ENCODE results near the gene SLC17A5. TPM values are rescaled to one million over a fixed set of nuclear protein-coding genes. Genes with fewer than 3 reads are reported as not detected.

The SLC17A5 gene
- total and polyA plus RNA-seq, 9 of the 15 experiments (the other 6 are each of a cell fraction or from before 2014, with no cell fraction given) = 1.3 to 7.2 (median 3.4) TPM

GRCh38 chr6:73703466-73703865 lies 49.7 kb upstream of the SLC17A5 start (continued):
- TF ChIP-seq SMAD1 (IDR thresholded peaks at IDR 0.05; ENCODE audit: low read depth, low read length, partially characterized antibody) (no peak), TBP (optimal IDR thresholded peaks at IDR 0.05; ENCODE audit: low read depth, low read length) (no peak)

GRCh38 chr6:73702444-73702843 lies 48.7 kb upstream of the SLC17A5 start:
- POLR2A ChIA-PET = no interaction called here
- CTCF ChIA-PET (ENCODE audit: low intra/inter-chr PET ratio) = no interaction called here

More at GRCh38 chr6:73702444-73702843, 48.7 kb upstream of the SLC17A5 start:
- TF ChIP-seq THRAP3 (IDR thresholded peaks at IDR 0.05; ENCODE audit: borderline replicate concordance) (no peak), MAFK (IDR thresholded peaks at IDR 0.05; ENCODE audit: low read length) (no peak)
- TF ChIP-seq, protein P1, sequence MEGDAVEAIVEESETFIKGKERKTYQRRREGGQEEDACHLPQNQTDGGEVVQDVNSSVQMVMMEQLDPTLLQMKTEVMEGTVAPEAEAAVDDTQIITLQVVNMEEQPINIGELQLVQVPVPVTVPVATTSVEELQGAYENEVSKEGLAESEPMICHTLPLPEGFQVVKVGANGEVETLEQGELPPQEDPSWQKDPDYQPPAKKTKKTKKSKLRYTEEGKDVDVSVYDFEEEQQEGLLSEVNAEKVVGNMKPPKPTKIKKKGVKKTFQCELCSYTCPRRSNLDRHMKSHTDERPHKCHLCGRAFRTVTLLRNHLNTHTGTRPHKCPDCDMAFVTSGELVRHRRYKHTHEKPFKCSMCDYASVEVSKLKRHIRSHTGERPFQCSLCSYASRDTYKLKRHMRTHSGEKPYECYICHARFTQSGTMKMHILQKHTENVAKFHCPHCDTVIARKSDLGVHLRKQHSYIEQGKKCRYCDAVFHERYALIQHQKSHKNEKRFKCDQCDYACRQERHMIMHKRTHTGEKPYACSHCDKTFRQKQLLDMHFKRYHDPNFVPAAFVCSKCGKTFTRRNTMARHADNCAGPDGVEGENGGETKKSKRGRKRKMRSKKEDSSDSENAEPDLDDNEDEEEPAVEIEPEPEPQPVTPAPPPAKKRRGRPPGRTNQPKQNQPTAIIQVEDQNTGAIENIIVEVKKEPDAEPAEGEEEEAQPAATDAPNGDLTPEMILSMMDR (IDR thresholded peaks at IDR 0.05 in 2 of 3, conservative IDR thresholded peaks at IDR 0.05 in 1 of 3; ENCODE audit: insufficient read depth in 2 of 3, low read depth in 1 of 3, low read length in 3 of 3) = no peak
- Histone ChIP-seq H3K4me3 (no peak overlapping the region), H3K9me3 (replicated peaks; ENCODE audit: control insufficient read depth, insufficient read depth, low read depth, low read length) (no peaks in the 10 kb centered on the region), H3K9ac (ENCODE audit: insufficient read depth in 1 of 2, low read depth in 2 of 2, low read length in 2 of 2) (no peak overlapping the region), H4K20me1 (replicated peaks; ENCODE audit: control insufficient read depth, insufficient read depth, low read length) (no peaks in the 10 kb centered on the region), H3K27me3 (ENCODE audit: control insufficient read depth in 2 of 2, insufficient read depth in 2 of 2, low read length in 2 of 2) (peaks cover 2 to 5% of the 10 kb centered on the region in 2 experiments; a peak in 3 of 5 replicates), H3K79me2 (ENCODE audit: control insufficient read depth, insufficient read depth, low read length) (no peaks in the 10 kb centered on the region), H3K9me1 (ENCODE audit: control insufficient read depth, insufficient read depth, low read length) (no peaks in the 10 kb centered on the region), H3K36me3 (ENCODE audit: control insufficient read depth, insufficient read depth, low read length) (no peaks in the 10 kb centered on the region), H3K27ac (ENCODE audit: extremely low read depth, low read depth, low read length) (no peak overlapping the region), H2AFZ (ENCODE audit: low read depth, low read length) (no peak overlapping the region), H3K4me1 (replicated peaks in 1 of 2; ENCODE audit: control insufficient read depth in 2 of 2, insufficient read depth in 2 of 2, low read length in 2 of 2) (no peaks in the 10 kb centered on the region), H3K4me2 (ENCODE audit: insufficient read depth, low read length) (no peak overlapping the region)
- 0% methylated on average over 2 of the region's 2 CpGs for WGBS (ENCODE audit: insufficient coverage, low coverage, missing lambda C conversion rate)
- BruUV-seq (replicated peaks) = no TSS peak
- no peak for FAIRE-seq
- in situ Hi-C loops (cut with MboI) (no loop called here), intact Hi-C loops (cut with micrococcal nuclease) (no loop called here)
- ATAC-seq = no peak
- DNase-seq (ENCODE audit: extremely low read depth in 1 of 4, low spot score in 3 of 4) = no peak

Measured in K562 (cell line).